ENCODE data around the gene TIRAP. TPM values are rescaled to one million over a fixed set of nuclear protein-coding genes. Genes with fewer than 3 reads are reported as not detected.

The TIRAP gene
- total RNA-seq, 1 experiment from 2014 or later, result 3.6 TPM

DNA sequence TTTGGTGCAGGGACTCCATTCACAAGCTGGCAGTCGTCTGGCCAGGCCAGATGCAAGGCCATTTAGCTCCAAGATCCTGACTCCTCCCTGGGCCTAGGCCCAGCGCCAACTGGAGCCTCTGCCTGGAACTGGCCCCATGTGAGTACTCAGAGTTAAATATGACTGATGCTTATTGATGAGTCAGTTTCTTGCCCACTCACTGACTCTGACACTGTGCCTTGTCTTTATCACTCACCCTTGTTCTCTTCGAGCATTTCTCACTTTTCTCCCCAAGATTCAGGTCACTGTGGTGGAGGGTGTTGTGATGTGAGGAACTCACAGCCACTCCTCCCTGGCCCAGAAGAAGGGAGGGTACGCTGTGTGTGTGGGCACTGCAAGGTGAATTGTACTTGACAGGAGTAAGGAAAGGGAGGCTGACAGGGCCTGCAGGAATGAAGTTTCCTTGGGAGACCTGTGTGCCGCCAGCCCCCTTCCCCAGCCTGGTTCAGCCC is 49.4 kb downstream of the TIRAP start:
- Histone ChIP-seq H3K27me3 (no peaks in the 10 kb centered on the region), H3K4me3 (no peak overlapping the region), H3K9me3 (no peaks in the 10 kb centered on the region), H3K36me3 (peaks cover 4% of the 10 kb centered on the region)
- peak; percentile 95 for DNase-seq

DNA sequence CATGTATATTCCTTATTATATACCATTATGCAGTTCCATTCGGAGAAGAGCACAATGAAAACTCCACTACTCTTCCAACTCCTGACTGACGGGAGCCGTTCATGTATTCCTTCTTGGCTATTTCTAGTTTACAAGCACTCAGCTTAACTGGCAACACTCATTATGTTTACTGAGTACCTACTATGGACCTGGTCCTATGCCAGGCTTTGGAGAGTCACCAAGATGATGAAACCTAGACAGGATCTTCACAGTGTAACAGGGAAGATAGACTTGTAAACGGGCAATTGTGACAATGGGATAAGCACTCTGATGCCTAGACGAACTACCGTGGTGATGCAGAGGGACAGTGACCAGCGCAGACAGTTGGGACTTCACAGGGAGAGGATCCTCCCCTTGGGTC is 50.2 kb downstream of the TIRAP start:
- Histone ChIP-seq H3K4me3 (no peak overlapping the region), H3K27me3 (no peaks in the 10 kb centered on the region), H3K9me3 (no peaks in the 10 kb centered on the region), H3K36me3 (peaks cover 4% of the 10 kb centered on the region)
- peak; percentile 64 for DNase-seq

DNA sequence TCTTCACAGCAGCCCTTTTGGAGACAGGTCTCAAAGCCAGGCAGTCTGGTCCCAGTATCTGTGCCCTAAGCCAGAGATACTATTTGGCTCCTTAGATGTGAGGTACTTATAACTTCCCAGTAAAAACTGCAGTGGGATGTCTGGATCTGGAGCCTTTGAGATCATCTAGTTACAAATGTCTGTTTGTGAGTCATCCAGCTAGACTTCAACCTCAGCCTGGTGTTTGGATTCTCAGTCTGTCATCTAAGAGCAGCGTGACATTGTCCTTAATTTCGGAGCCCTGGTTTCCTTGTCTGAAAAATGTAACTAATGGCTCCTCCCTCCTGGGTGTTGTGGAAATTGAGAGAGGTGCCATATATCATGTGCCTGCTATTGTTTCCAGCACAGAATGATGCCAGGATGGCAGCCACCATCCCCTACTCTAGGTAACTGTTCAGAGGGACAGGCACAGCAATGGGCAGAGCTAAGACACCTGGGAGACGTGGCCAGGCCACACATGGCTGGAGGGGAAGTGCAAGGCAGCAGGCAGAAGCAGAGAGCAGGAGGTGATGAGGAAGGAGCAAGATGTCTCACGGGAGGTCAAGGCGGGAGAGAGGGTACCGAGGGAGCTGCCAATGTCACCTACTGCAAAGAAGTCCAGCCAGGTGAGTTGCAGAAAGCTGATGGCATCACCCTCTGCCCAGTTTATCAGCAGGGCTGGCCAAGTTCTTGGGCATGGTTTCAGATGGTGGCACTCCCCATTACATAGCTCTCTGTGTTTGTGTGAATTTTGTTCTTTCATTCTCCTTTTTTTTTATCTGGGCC is 52.0 kb downstream of the TIRAP start:
- no peak for DNase-seq

DNA sequence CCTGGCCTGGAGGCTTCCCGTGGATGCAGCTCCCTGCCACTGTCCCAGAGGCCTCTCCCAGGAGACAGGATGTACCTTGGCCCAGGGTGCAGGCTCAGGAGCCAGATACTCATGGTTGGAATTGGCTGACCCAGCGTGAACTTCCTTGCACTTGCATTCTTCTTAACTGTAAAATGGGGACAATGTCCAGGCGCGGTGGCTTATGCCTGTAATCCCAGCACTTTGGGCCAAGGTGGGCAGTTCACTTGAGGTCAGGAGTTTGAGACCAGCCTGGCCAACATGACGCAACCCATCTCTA is 52.5 kb downstream of the TIRAP start:
- peaks cover 6% of the 10 kb centered on the region for H3K36me3 ChIP-seq
- no peaks in the 10 kb centered on the region for H3K9me3 ChIP-seq
- no peak for DNase-seq
- no peaks in the 10 kb centered on the region for H3K27me3 ChIP-seq
- H3K4me3 ChIP-seq, result no peak overlapping the region

More for the DNA sequence above, 52.0 kb downstream of the TIRAP start:
- Histone ChIP-seq H3K4me3 (no peak overlapping the region), H3K9me3 (no peaks in the 10 kb centered on the region), H3K36me3 (peaks cover 4% of the 10 kb centered on the region), H3K27me3 (no peaks in the 10 kb centered on the region)

DNA sequence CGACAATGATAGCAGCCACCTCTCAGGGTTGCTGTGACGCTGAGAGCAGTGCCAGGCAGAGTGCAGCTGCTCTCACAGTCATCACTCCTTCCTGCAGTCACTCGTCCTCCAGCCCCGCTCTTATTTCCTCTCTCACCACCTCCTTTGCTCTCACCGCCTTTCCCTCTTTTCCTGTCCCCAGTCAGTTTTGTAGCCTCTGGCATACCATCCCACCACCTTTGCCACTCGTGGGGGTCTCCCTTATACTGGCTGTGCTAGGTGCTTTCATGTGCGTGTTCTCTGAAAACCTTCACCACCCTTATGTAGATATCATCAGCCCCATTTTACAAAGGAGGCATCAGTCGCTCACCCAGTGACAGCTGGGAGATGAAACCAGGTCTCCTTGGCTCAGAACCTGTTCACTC is 53.2 kb downstream of the TIRAP start:
- no peak for DNase-seq
- no peaks in the 10 kb centered on the region for H3K27me3 ChIP-seq
- no peaks in the 10 kb centered on the region for H3K9me3 ChIP-seq
- H3K4me3 ChIP-seq, result no peak overlapping the region
- peaks cover 10% of the 10 kb centered on the region for H3K36me3 ChIP-seq

DNA sequence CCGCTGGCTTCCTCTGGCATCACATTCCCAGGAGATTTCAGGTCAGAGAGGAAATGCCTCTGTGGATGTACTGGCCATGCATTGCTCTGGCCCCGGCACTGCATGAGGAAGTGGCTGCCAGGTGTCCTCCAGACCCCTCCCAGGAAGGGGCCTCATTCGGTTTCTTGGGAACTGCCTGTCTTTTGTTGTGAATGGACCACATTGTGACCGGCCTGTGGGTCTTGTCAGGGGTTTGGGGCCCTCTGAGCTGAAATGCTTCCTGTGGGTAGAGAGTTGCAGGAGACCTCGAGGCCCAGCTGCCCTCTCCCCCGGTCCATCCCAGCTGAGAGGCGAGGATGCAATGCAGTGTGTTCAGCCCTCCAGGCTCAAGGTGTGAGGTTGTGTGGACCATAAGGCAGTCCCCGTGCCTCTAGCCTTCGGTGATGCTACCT is 53.8 kb downstream of the TIRAP start:
- Histone ChIP-seq H3K27me3 (no peaks in the 10 kb centered on the region), H3K36me3 (peaks cover 13% of the 10 kb centered on the region), H3K4me3 (no peak overlapping the region), H3K9me3 (no peaks in the 10 kb centered on the region)
- no peak for DNase-seq

DNA sequence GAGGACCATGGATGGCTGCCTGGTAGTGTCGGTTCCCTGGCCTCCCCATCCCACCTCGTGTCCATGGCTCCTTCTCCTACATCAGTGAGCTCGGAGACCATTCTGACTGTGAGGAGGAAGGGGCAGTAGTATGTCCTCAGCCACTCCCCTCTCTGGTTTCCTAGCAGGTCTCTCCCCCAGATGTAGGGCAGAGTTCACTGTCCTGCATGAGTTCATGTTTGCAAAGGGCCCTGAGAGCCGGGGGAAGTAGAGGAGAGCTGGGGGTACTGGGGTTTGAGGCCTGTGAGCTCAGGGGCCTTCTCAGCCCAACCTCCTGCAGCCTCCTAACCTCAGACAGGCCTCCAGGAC is 54.2 kb downstream of the TIRAP start:
- Histone ChIP-seq H3K4me3 (no peak overlapping the region), H3K36me3 (peaks cover 13% of the 10 kb centered on the region), H3K9me3 (no peaks in the 10 kb centered on the region), H3K27me3 (no peaks in the 10 kb centered on the region)
- no peak for DNase-seq

DNA sequence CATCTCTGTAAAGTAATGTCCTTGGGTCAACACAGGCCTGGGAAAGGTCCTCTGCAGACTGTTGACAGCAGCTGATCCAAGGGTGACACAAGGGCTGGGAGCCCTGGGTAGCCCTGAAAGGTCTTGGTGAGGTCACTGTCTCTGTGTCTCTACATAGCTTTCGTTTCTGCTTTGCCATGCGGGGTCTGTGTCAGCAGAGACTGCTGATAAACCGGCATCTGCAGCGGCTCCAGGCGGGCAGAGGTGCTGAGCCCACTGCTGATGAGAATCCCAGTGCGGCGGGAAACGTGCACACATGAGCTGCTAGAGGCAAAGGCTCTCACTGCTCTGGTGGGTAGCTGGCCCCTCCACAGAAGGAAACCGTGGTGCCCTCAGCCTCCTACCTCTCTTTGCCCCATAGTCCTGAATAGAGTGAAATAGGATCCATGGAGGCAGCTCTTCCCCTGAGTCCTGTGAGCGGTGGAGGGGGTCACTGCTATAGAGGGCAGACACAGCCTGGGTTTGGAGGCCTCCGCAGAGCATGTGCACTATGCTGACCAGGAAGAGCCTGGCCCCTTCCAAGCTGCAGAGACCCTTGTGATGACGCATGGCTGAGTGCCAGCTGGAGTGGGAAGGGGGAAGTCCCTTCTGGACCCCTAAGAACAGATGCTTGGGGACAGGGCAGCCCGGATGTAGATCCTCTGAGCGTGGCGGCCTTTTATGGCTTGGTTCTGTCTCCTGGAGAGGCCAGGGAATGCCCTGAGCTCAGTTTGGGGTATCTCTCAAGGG is 54.8 kb downstream of the TIRAP start:
- H3K36me3 ChIP-seq, result peaks cover 17% of the 10 kb centered on the region
- H3K27me3 ChIP-seq, result no peaks in the 10 kb centered on the region
- no peaks in the 10 kb centered on the region for H3K9me3 ChIP-seq
- no peak overlapping the region for H3K4me3 ChIP-seq
- DNase-seq, result no peak

DNA sequence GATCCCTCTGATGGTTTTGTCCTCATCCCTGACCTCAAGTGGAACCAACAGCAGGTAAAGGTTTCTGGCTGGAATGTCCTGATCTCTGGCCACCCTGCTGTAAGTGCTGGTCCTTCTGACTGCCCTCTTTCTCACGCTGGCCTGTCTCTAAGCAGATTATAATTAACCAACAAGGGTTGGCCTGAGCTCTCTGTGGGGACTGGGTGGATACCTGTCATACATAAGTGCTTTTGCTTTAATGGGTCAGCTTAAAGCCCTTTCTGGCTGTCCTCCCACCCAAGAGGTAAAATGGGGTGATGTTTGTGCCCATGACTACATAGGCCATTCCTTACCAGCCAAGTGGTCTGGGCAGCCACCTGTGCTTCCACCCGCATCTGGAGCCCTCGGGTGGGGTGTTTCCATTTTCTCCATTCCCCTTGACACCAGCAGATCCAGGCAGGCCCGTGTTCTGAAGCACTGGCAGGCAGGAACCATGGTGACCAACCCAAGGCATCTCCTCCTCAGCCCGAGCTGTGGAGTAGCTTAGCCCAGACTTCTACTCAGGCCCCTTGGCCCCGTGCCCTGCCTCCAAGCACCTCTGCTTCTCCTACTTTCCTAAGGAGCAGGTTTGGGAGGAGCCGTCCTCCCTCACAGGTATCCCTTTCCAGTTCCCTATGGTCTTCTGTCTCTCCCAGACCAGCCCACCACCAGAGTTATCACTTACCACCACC is 55.6 kb downstream of the TIRAP start:
- H3K9me3 ChIP-seq, result no peaks in the 10 kb centered on the region
- H3K4me3 ChIP-seq, result no peak overlapping the region
- H3K27me3 ChIP-seq, result no peaks in the 10 kb centered on the region
- no peak for DNase-seq
- H3K36me3 ChIP-seq, result peaks cover 17% of the 10 kb centered on the region

DNA sequence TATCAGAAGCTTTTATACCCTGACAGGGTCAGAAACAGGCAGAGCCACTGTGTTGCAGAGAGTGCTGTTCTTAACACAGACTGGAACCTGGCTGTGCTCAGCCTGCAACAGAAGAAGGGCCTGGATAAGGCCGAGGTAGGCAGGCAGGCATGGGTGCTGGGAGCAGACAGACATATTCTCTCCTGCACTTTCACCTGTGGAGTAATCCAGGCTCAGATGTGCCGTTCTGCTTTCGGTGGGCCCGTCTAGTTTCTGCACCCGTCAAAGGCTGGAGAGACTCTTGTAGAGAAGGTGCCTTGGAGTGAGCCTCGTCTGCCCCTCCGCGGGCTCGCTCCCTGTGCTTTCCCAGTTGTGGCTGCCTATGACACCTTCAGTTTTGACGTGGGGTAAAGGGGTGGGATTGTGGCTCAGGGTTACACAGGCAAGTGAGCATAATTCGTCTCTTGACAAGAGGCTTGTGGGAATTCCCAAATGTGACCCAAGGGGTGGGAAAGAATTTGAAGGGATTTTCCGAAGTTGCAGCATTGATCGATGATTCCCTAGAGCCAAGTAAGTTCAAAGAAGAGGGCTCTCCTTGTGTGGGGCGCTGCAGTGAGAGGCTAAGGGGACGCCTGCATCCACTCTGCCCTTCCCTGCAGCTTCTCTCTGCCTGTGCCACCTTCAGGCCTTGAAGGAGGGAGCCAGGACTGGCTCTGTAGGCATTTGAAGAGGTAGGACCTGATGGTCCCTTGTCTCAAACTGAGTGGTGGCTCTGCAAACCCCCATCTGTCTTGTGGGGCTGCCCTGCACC is 56.4 kb downstream of the TIRAP start:
- no peak for DNase-seq
- Histone ChIP-seq H3K36me3 (peaks cover 18% of the 10 kb centered on the region), H3K27me3 (no peaks in the 10 kb centered on the region), H3K4me3 (no peak overlapping the region), H3K9me3 (no peaks in the 10 kb centered on the region)

DNA sequence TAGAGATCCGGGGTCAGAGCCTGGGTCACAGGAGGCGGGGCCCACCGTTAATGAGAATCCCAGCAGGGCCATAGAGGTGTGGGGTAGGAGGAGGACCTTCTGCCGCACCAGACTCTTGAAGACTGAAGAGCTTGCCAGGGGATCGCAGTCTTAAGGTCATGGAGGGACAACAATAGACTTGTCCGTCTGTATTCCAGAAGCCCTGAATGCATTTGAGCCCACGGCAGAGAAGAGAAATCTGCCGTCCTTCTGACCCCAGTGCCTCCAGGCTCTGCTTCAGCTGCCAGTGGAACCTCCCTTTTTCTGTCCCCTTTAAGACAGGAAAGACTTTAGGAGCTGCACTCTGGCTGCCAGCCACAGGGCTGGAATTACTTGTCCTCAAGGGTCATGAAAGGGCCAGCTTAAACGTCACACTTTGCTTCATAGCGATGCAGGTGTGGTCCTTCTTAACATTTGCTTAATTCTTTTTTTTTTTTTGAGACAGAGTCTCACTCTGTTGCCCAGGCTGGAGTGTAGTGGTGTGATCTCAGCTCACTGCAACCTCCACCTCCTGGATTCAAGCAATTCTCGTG is 57.1 kb downstream of the TIRAP start:
- Histone ChIP-seq H3K4me3 (no peak overlapping the region), H3K27me3 (no peaks in the 10 kb centered on the region), H3K9me3 (no peaks in the 10 kb centered on the region), H3K36me3 (peaks cover 20% of the 10 kb centered on the region)
- no peak for DNase-seq

DNA sequence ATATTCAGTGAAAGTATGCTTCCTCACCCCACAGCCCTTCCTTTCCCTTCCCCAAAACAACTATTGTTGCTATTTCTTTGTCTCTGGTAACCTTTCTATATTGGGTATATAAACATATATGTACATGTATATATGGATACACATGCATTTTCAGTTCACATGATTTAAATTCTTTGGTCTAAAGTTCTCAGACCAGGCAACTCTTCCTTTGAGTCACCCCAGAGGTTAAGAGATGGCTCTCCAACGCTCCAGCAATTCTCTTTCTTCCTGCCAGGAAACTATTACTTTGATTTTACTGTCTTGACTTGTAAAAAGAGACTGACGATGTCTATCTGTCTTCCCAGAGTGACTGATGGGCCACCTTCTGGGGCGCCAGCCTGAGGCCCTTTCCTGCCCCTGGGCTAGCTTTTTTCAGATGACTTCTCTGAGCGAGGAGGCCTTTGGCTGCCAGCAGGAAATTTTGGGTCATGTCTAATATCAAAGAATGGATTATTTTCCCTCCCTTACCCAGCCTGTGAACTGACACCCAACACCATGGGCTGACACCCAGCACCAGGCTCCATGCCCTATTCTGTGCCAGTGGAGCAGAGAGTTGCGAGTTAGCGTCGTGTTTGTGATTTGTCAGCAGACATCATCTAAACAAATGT is 58.2 kb downstream of the TIRAP start:
- H3K9me3 ChIP-seq, result no peaks in the 10 kb centered on the region
- DNase-seq, result no peak
- H3K36me3 ChIP-seq, result peaks cover 24% of the 10 kb centered on the region

DNA sequence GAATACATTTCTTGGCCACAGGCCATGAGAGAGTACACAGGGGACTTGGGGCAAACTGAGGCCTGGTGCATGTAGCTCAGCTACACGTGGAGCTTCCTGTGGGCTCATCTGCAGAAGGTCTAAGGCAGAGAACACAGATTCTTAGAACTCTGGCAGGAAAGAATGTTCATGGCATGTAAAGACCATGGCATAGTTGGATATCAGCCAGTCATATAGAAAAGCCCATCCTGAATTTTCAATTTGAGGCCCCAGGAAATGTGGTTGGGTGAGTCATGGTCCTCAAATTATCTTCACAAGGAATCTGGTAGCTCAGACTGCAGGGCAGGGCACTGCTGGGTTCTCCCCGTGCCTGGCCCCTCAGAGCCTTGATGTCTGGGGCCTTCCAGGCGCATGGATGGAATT is 58.9 kb downstream of the TIRAP start:
- H3K9me3 ChIP-seq, result no peaks in the 10 kb centered on the region
- H3K27me3 ChIP-seq, result no peaks in the 10 kb centered on the region
- DNase-seq, result peak; percentile 59
- peaks cover 31% of the 10 kb centered on the region for H3K36me3 ChIP-seq
- H3K4me3 ChIP-seq, result no peak overlapping the region

More for the DNA sequence above, 58.2 kb downstream of the TIRAP start:
- Histone ChIP-seq H3K27me3 (no peaks in the 10 kb centered on the region), H3K4me3 (no peak overlapping the region)

DNA sequence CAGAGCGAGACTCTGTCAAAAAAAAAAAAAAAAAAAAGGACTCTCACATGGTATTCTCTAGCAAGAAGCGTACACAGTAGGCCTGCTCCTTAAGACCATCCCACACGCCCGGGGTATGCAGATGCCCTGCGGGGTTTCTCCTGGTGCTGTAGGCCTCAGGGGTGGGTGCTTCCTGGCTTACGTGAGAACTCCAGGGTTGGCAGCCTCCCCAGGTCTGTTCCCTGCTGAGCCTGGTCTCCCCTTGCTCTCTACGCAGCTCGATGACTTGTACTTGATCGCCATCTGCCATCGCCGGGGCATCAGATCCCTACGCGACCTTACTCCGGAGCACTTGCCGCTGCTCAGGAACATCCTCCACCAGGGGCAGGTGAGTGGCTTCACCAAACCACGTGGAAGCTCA is 60.2 kb downstream of the TIRAP start:
- Histone ChIP-seq H3K9me3 (no peaks in the 10 kb centered on the region), H3K4me3 (no peak overlapping the region), H3K27me3 (no peaks in the 10 kb centered on the region), H3K36me3 (peaks cover 35% of the 10 kb centered on the region)
- DNase-seq, result no peak

All from MG63 (cell line).